Aorta (tissue), 5 donors: ENCODE data around the gene ACTRT2. TPM values are rescaled to one million over a fixed set of nuclear protein-coding genes. Genes with fewer than 3 reads are reported as not detected.

ENCODE experiments used
- ATAC-seq: fragments of 200-7000 bp; cut with Tn5 transposase; one replicate; pipeline ENCODE4 v1.9.1; 2022; ENCODE audit warnings: moderate library complexity; ENCODE audit not compliant: low FRiP score
- DNase-seq, 2 donors: peaks; one replicate each; pipeline ENCODE4 v3.0.0-alpha.2; 2020
- H3K27ac ChIP-seq, 2 donors: one replicate each; pipeline ENCODE4 v1.5.1; 2013; ENCODE audit warnings: low read length in 2 of 2, mild to moderate bottlenecking in 2 of 2, moderate library complexity in 2 of 2, control low read depth in 1 of 2, inconsistent platforms in 1 of 2, low read depth in 1 of 2
- H3K27me3 ChIP-seq, 2 donors: one replicate each; pipeline ENCODE4 v1.6.1; 2013; ENCODE audit warnings: control low read depth in 1 of 2, low read length in 1 of 2, mild to moderate bottlenecking in 1 of 2, moderate library complexity in 1 of 2; ENCODE audit not compliant: insufficient read depth in 2 of 2, control insufficient read depth in 1 of 2
- H3K36me3 ChIP-seq, 2 donors: one replicate each; pipeline ENCODE4 v1.6.1; 2013; ENCODE audit warnings: control low read depth in 1 of 2, low read length in 1 of 2, mild to moderate bottlenecking in 1 of 2; ENCODE audit not compliant: insufficient read depth in 2 of 2, control insufficient read depth in 1 of 2
- H3K4me1 ChIP-seq, 2 donors: one replicate each; pipeline ENCODE4 v1.6.1; 2013; ENCODE audit warnings: low read length in 2 of 2, control low read depth in 1 of 2, mild to moderate bottlenecking in 1 of 2, moderate library complexity in 1 of 2; ENCODE audit not compliant: insufficient read depth in 2 of 2, control insufficient read depth in 1 of 2
- H3K4me3 ChIP-seq, 2 donors: one replicate each; pipeline ENCODE4 v1.5.1; 2013; ENCODE audit warnings: low read length in 2 of 2, control low read depth in 1 of 2, mild to moderate bottlenecking in 1 of 2
- H3K9me3 ChIP-seq: one replicate; pipeline ENCODE4 v1.6.1; 2013; ENCODE audit warnings: mild to moderate bottlenecking, low read length; ENCODE audit not compliant: control insufficient read depth
- WGBS, 2 donors: extraction: QIAGEN DNeasy Blood & Tissue Kit; methylation state at CpG; one replicate each; pipeline ENCODE4 v1.1.7; 2013; 5-methylcytosine and 5-hydroxymethylcytosine counted together
- intact Hi-C, 2 donors: fragments of 100-400 bp; cut with DNase I; formaldehyde crosslinking; loops; one replicate each; pipeline versions ENCODE4 v1.14.2 to v1.15.0; 2022
- polyA plus RNA-seq, 2 donors: library from polyadenylated mRNA; stranded (reverse); fragments of 200-250 nt; gene quantifications; one replicate each; pipeline ENCODE4 v1.2.3, GENCODE V29; 2013
- total RNA-seq, 2 donors: library from RNA; stranded (reverse); fragmentation: NEBNext Ultra II Directional; extraction: Animal tissue kit (Norgen Biotek cat#: 25700); gene quantifications; one replicate each; pipeline ENCODE4 v1.2.1, GENCODE V29; 2021
- donor health status: healthy with polysubstance abuse.
- donor health status: Bipolar disorder and iron deficiency.
- donor health status: DM: no; HTN: no; CAD: no.
- donor health status: DM: no; HTN: no; CAD: no.
- donor health status: DM: yes; HTN: yes; CAD: no.

ACTRT2 gene
- total and polyA plus RNA-seq, 4 donors: not detected

DNA sequence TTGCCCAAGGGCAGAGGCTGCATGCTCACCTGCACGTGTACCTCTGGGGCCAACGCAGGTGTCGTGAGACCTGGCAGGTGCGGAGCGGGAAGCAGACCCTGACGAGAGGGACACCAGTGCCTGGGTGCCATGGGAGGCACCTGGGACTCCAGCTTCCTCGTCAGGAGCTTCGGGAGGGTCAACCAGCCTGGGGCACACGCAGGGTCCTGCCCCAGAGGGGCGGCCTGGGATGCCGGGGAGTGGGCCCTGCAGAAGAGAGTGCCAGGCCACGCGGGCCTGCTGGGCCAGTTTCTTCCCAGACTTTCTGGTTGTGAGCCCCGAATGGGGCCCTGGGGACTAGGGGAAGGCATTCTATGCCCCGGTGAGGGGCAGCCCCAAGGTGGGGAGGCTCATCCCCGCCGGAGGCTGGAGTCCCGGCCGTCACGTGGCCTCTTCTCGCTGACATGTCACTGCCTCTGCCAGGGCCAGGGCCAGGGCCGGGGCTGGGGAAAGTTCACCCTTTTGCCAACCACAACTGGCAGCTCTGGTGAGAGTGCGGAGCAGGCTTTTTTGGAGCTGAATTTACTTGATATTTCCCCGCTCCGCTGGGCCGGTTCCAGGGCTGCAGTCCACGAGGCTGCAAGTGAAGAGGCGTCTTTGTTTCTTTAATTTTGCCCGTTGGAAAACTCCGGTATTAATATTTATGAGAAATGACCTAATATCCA, 38.5 kb upstream of the ACTRT2 start:
- H3K4me1 ChIP-seq: no peaks in the 10 kb centered on the region
- H3K4me3 ChIP-seq: no peak overlapping the region
- ATAC-seq: peak; percentile 60
- peak overlapping the region in 1 of 2 donors; percentile 4 for H3K27ac ChIP-seq
- H3K9me3 ChIP-seq: no peaks in the 10 kb centered on the region
- WGBS, 2 donors: 23 to 27% methylated on average over 30 of the region's 30 CpGs
- H3K36me3 ChIP-seq: no peaks in the 10 kb centered on the region
- no peaks in the 10 kb centered on the region for H3K27me3 ChIP-seq
- DNase-seq: peak; percentile 74 to 86
- intact Hi-C loops: loop anchor here in 1 of 2 donors (5.0 kb wide), 1 partner anchor 55 kb away; no protein-coding TSS in a partner anchor

DNA sequence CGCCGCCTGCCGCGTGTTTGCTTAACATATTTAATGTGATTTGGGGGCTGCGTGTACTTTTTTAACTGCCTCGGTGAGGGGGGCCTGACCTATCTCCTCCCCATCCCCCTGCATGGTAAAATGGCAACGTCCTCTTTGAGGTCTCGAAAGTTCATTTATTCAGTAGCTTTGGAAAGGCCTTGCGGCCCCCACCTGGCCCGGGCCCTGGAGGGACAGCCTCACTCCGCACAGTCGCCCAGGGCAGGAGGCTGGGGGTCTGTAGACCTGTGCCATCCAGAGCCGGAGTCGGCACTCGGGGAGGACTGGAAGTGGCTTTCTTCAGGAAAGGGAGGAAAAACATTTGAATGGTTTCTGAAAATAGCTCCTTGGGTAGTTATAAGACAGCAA, 38.0 kb upstream of the ACTRT2 start:
- H3K27ac ChIP-seq: no peak overlapping the region

DNA sequence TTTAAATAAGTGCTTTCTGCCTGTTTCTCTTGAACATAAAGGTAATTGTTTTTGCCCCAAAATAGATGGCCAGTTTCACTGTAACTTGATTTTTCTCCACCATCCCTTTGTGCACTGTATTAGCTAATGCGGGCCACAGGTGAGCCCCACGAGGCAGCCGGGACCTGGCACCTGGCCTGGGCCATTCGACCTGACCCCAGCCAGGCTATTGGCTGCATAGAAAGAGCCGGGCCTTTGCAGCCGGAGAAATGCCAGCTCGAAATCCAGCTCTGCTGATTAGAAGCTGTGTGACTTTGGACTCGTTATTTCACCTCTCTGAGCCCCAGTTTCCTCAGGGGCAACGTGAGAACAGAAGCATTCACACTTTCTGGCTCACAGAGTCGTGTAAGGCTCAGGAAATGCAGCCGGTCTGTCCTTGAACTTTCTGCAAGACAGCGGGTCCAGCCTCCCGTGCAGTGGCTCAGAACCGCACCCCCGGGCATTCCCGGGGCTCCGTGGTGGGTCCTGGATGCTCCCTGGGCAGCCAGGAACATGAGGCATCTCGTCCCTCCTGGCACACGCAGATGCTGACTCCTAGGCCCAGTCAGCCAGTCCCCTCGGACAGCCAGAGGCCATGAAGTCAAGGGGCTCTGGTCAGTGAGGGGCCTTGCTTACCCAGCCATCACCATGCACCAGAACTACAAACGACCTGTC, 37.4 kb upstream of the ACTRT2 start:
- no peak overlapping the region for H3K27ac ChIP-seq
- no peak for ATAC-seq
- H3K4me3 ChIP-seq: no peak overlapping the region
- intact Hi-C loops: loop anchor here in 1 of 2 donors (5.0 kb wide), 1 partner anchor 57 kb away; no protein-coding TSS in a partner anchor
- WGBS, 2 donors: 29 to 35% methylated on average over 21 of the region's 21 CpGs
- DNase-seq: no peak
- no peaks in the 10 kb centered on the region for H3K4me1 ChIP-seq
- H3K27me3 ChIP-seq: no peaks in the 10 kb centered on the region
- H3K9me3 ChIP-seq: no peaks in the 10 kb centered on the region
- no peaks in the 10 kb centered on the region for H3K36me3 ChIP-seq

More for the DNA sequence above, 38.0 kb upstream of the ACTRT2 start:
- Histone ChIP-seq H3K36me3 (no peaks in the 10 kb centered on the region), H3K4me1 (no peaks in the 10 kb centered on the region), H3K9me3 (no peaks in the 10 kb centered on the region), H3K4me3 (no peak overlapping the region), H3K27me3 (no peaks in the 10 kb centered on the region)
- DNase-seq: no peak
- ATAC-seq: no peak
- intact Hi-C loops: loop anchor here in 1 of 2 donors (5.0 kb wide), 1 partner anchor 56 kb away; no protein-coding TSS in a partner anchor
- 5 to 8% methylated on average over 15 of the region's 15 CpGs for WGBS, 2 donors

DNA sequence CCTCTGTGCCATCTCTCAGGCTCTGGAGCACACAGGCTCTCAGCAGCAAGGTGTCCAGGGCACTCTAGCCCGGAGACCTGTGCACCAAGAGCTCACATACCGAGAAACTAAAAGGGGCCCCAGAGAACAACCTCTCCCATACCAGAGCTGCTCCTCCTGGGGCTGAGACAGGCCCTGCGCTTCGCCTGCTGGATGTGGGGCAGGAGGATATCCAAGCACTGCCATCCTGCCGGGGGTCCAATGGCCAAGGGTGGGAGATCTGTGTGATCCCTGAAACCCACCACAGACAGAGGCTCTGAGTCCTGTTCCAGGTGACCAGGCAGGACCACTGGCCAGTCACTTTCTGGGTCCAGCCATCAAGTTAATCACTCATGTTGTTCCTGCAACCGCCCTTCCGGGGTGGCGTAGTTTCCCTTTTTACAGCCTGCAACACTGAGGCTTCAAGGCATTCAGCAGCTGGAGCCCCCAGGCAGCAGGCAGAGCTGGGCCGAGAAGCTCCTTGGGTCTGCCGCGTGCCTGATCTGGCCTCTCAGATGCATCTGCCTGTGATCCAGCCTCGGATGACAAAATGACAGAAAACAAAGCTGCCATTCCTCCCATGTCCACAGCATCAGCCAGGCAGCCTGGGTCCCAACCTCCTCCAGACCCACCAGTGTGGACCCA, 36.7 kb upstream of the ACTRT2 start:
- H3K9me3 ChIP-seq: no peaks in the 10 kb centered on the region
- no peaks in the 10 kb centered on the region for H3K4me1 ChIP-seq
- H3K36me3 ChIP-seq: no peaks in the 10 kb centered on the region
- WGBS, 2 donors: 88 to 92% methylated on average over 12 of the region's 12 CpGs
- no peak for DNase-seq
- no peaks in the 10 kb centered on the region for H3K27me3 ChIP-seq
- no peak overlapping the region for H3K27ac ChIP-seq
- H3K4me3 ChIP-seq: no peak overlapping the region
- intact Hi-C loops: loop anchor here in 1 of 2 donors (5.0 kb wide), 1 partner anchor 57 kb away; no protein-coding TSS in a partner anchor
- ATAC-seq: no peak

DNA sequence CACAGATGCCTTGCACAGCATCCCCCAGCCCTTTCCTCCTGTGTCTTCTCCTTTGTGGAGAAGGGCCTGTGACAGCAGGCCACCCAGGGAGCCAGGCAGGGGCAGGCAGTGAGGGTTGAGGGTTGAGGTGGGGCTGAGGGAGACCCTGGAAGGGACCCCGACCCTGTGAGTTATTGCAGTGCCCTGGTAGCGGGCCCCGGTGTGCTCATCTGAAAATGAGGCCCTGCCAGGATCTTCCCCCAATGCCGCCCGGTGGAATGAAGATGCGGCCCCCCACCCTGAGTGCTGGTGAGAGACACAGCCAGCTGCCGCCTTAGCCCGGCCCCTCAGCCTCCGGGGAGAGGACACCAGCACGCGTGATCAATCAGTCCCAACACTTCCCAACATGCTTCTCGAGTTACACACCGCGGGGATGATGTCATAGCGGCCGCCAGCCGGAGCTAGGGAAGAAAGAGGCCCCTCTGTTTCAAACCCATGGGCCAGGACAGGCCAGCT, 36.2 kb upstream of the ACTRT2 start:
- Histone ChIP-seq H3K27ac (no peak overlapping the region), H3K4me3 (no peak overlapping the region), H3K4me1 (no peaks in the 10 kb centered on the region), H3K9me3 (no peaks in the 10 kb centered on the region), H3K36me3 (no peaks in the 10 kb centered on the region), H3K27me3 (no peaks in the 10 kb centered on the region)
- WGBS, 2 donors: 64 to 67% methylated on average over 17 of the region's 17 CpGs
- ATAC-seq (no peak), DNase-seq (peak; percentile 38 to 71)
- intact Hi-C loops: no loop called here

DNA sequence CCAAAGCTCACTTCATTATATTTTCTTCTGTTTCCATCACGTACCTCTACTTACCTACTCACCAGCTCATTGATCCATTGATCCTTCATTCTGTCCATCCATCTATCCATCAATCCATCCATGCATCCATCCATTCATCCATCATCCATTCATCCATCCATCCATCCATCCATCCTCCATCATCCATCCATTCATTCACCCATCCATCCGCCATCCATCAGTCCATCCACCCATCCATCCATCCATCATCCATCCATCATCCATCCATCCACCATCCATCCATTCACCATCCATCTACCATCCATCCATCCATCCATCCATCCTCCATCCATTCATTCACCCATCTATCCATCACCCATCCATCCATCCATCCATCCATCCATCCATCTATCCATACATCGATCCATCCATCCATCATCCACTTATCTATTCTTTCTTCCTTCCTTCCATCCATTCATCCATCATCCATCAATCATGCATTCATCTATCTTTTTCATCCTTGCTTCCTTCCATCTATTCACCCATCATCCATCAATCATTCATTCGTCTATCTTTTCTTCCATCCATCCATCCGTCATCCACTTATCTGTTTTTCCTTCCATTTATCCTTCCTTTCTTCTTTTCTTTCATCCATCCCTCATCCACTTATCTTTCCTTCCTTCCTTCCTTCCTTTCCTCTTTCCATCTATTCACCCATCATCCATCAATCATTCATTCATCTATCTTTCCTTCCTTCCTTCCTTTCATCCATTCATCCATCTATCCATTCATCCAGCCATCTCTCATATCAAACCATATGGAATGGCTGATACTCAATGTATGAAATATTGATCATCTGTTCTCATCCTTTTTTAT, 35.3 kb upstream of the ACTRT2 start:
- WGBS, 2 donors: 94 to 97% methylated on average over 5 of the region's 5 CpGs
- H3K27me3 ChIP-seq: no peaks in the 10 kb centered on the region
- no peak for ATAC-seq

DNA sequence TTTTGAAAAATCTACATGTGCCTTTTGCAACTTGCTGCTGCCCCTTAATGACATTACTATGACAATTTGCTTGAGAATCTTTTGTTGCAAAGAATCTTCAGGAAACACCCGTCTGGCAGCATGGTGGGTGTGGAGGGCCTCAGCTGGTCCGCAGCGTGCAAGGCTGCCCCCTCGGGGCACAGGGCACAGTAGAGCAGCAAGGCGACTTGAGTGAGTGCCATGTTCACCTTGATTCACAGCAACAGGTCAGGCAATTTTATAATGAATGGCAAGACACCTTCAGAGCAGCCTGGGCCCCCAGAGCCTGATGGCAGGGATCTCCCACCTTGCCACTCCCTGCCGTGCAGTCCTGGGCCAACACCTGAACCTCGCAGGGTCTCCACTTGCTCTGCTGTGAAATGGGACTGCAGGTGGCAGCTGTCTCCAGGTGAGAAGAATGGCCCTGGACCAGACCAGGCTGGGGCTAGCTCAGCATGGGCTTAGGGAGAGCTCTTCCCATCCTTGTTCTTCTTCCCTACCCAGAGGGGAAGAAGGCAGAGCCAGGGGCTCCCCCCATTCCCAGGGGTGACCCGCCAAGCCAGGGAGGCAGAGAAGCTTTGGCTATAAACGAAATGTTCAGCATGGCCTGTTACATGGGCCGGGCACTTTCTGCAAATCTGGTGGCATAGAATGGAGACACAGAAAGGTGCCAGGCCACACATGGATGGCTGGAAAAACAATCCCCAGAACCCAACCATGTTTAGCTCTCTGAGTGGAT, 34.5 kb upstream of the ACTRT2 start:
- DNase-seq: no peak
- H3K27me3 ChIP-seq: no peaks in the 10 kb centered on the region

More for the DNA sequence above, 35.3 kb upstream of the ACTRT2 start:
- DNase-seq: no peak
- Histone ChIP-seq H3K9me3 (no peaks in the 10 kb centered on the region), H3K36me3 (no peaks in the 10 kb centered on the region), H3K4me3 (no peak overlapping the region), H3K27ac (no peak overlapping the region), H3K4me1 (no peaks in the 10 kb centered on the region)
- intact Hi-C loops: no loop called here

More for the DNA sequence above, 34.5 kb upstream of the ACTRT2 start:
- no peaks in the 10 kb centered on the region for H3K9me3 ChIP-seq
- no peak for ATAC-seq
- 92 to 93% methylated on average over 10 of the region's 10 CpGs for WGBS, 2 donors
- no peak overlapping the region for H3K4me3 ChIP-seq
- no peaks in the 10 kb centered on the region for H3K36me3 ChIP-seq
- no peaks in the 10 kb centered on the region for H3K4me1 ChIP-seq
- no peak overlapping the region for H3K27ac ChIP-seq
- intact Hi-C loops: no loop called here
